GM18861 (cell line): Measurements from ENCODE around the gene KRT39.
"Not testable (repeated sequence)": the region's sequence is repeated elsewhere in the genome, so short reads cannot be mapped to it uniquely, and the experiment has no call there.

Experiments used
- ATAC-seq: cut with Tn5 transposase; IDR thresholded peaks from one replicate; pipeline ENCODE4 v1.9.1; 2021; ENCODE audit not compliant: unreplicated experiment

The KRT39 gene

GRCh38 chr17:40966848-40967247 lies at the start of gene KRT39:
Gene KRT39, minus strand, starts transcription at chr17:40966948. Its CDS starts 92 bp downstream, at chr17:40966856.
- no peak for ATAC-seq

DNA sequence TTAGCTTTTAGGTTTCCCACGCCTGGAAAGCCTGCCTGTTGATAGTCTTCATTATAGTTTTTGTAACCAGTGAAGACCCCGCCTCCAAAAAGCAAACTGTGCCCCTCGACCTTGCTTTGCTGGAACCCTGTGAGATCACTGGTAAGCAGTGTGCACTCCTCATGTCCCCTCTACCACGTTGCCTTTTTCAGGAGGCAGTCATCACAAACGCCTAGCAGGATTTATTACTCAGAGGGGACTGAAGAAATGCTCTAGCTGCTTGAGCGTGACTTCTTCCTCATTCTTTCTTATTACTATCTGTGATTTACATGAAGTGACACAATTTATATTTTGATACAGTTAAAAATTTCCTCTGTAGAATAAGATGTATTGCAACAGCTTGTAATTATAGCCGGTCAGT lies 48.7 kb upstream of the KRT39 start:
- no peak for ATAC-seq

- ATAC-seq: no peak
Observed at GRCh38 chr17:41013606-41014005, 46.9 kb upstream of the KRT39 start.

DNA sequence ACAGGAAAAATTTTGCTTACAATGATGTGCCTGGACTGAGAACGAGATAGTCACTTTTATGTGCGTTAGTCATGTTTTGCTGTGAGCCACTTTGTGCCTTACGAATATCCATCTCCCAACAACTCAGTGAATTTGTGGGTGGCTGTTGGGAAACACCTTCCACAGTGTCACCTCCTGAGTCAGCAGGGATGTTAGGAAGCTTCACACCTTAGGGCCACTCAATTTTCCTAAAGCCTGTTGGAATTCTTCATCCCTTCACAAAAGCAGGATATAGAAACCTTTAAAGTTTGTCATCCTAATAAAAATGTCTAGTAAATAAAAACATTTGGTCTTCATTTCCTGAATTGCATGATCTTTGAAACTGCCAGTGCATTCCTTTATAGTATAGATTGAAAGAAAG lies 46.4 kb upstream of the KRT39 start:
- ATAC-seq: no peak

GRCh38 chr17:41012326-41013120 lies 45.8 kb upstream of the KRT39 start:
- ATAC-seq: no peak

GRCh38 chr17:41010441-41010840 lies 43.7 kb upstream of the KRT39 start:
- ATAC-seq: no peak

- ATAC-seq: no peak
Observed at GRCh38 chr17:41009936-41010335, 43.2 kb upstream of the KRT39 start.

- no peak for ATAC-seq
Observed at GRCh38 chr17:41009301-41009760, 42.6 kb upstream of the KRT39 start.

- ATAC-seq: no peak
Observed at GRCh38 chr17:41008811-41009210, 42.1 kb upstream of the KRT39 start, which contains the start of gene KRTAP3-1. Gene KRTAP3-1, minus strand, starts transcription at chr17:41009128. Its CDS starts 54 bp downstream, at chr17:41009074.

GRCh38 chr17:41004397-41004796 lies 37.6 kb upstream of the KRT39 start:
- no peak for ATAC-seq

DNA sequence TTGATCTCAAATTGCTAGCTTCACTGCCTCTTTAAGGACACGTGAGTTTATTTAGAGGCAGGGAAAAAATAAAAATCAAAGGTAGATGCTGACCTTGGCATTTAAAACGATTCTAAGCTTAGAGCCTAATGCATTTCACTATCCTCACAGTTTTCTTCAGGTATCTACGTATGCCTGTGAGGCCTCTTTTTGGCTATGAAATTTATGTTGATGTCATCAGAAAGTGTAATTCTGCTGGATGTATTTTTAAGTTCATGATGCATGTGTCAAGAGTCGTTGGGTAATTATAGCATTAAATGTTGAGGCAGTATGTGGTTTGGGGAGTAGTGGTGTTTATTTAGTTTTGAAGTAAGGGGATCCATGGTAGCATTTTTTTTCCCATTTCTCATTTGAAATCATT lies 37.2 kb upstream of the KRT39 start:
- ATAC-seq: no peak

DNA sequence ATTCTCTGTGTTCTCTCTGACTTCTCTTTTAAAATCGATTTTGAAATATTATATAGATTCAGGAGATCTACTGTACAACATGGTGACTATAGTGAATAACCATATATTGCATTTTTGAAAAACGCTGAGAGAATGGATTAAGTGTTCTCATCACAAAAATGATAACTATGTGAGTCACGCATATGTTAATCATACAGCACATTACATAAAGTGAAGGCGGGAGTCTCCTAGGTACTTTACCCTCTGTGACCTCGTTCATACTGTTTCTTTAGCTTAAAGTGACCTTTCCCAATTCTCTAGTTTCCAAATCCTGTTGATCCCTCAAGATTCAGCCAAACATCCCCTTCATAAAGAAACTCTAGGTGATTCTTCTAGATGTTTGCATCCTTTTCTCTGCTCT lies 36.1 kb upstream of the KRT39 start:
- no peak for ATAC-seq

DNA sequence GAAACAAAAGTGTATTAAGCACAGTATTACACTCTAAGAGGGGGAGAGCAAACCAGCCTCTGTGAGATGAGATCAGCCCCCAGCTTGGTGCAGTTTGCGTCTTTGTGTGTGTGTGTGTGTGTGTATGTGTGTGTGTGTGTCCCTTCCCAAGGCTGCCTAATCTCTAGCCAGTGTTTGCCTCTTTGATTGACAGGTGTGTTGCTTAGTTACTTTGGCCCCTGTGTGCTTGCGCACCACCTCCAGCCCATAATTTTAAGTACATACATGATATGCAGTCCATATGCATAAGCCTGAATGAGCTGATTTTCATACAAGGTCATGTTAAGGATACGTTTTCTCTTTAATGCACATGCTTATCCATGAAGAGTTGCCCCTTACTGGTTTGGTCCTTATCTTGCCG lies 35.0 kb upstream of the KRT39 start:
- no peak for ATAC-seq

- ATAC-seq: not testable (repeated sequence)
Observed at GRCh38 chr17:40999563-40999962, 32.8 kb upstream of the KRT39 start, which contains the start of gene KRTAP3-2. Gene KRTAP3-2, minus strand, starts transcription at chr17:40999906. Its CDS starts 53 bp downstream, at chr17:40999853.

DNA sequence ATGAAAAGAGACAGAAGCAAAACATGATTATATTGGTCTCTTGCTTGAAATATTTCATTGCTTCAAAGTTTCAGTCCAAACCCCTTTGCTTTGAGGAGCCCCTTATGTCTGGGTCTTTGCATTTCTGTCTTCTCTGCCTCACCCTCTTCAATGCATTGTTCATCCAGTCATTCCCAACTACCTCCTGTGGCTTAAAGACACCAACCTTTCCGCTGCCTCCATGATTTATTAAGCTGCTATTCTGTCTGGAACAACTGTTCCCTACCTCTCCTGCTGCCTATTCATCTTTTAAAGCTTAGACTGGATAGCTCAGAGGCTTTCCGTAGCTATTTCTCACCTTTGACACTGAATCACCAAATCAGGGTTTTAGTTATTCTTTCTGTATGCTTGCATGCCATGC lies 30.6 kb upstream of the KRT39 start:
- ATAC-seq: no peak

- ATAC-seq: no peak
Observed at GRCh38 chr17:40996829-40997228, 30.1 kb upstream of the KRT39 start.

DNA sequence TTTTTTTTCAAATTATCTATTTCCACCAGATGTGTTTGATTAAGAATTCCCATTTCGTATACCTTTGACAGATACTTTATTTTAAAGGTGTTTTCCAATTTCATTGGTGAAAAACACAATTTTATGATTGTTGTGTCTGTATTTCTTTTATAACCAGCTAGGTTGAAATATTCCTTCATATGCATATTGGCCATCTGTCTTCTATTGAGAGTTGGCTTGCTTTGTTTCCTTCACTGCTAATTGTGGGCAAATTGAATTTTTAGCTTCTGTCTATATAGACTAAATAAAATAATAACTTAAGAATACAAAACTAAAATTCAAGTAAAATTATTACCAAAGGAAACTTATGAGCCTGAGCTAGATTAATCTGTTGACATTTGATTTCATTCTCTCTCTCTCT lies 28.4 kb upstream of the KRT39 start:
- ATAC-seq: no peak

DNA sequence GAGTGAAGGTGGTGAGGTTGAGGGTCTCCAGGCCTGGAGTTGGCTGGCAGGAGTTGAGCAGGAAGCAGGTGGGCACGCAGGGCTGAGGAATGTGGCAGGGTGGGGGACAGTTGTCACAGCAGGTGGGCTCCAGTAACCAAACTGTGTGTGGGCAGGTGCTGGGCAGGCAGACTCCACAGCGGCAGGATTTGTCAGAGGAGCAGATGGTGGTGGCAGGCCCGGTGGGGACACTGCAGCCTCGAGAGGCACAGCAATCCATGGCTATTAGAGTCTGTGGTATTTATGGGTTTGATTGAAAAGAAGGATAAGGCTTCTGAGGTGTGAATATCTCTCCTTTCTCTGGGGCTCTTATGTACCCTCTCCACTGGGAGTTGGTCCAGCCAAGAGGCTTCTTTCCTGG lies 27.1 kb upstream of the KRT39 start, which contains the start of gene KRTAP3-3:
Gene KRTAP3-3, minus strand, starts transcription at position 326 of the 400 bp plus-strand sequence. Its CDS starts 67 bp downstream, at position 259.
- ATAC-seq: no peak

GRCh38 chr17:40993084-40993483 lies 26.3 kb upstream of the KRT39 start:
- ATAC-seq: no peak

GRCh38 chr17:40992666-40993065 lies 25.9 kb upstream of the KRT39 start:
- no peak for ATAC-seq

- ATAC-seq: no peak
Observed at GRCh38 chr17:40986920-40987319, 20.2 kb upstream of the KRT39 start.

DNA sequence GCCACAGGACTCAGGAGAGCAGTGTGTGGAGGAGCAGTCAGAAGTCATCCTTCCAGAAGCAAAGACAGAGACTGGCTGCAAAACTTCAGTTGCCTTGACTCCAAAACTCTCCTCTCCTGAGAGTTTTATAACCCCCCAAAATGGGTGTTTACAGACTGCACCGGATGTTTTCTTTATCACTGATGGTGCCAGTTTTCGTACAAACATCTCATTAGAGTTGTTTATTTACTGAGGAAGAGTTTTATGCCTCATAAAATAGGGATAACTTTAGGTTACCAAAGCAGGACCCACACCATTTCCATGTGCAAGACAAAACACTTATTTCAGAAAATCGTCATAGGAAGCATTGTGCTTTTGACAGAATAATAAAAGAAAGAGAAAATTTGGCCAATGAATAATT lies 17.5 kb upstream of the KRT39 start, which contains the start of gene KRT40:
Gene KRT40, minus strand, starts transcription at position 101 of the 400 bp plus-strand sequence. Its CDS starts 53 bp downstream, at position 48.
- no peak for ATAC-seq
